GM12878 (cell line): ENCODE results near the gene ANKRD13D. TPM values are rescaled to one million over a fixed set of nuclear protein-coding genes. Genes with fewer than 3 reads are reported as not detected.

Source experiments
- ATAC-seq: fragments of 200-7000 bp; cut with Tn5 transposase; 3 replicates; pipeline ENCODE4 v1.9.1; 2020; ENCODE audit warnings: mild to moderate bottlenecking, moderate library complexity
- BruUV-seq: library from RNA; stranded (reverse); fragments of 400-500 nt; replicated peaks from 2 replicates; lab custom pipeline; 2021; lab: Mats Ljungman, UMichigan
- CTCF ChIA-PET: fragments of 300-600 bp; sonication (Branson Sonifier 250); formaldehyde crosslinking; extraction: SDS; loops from one replicate; lab custom pipeline; 2021; ENCODE audit warnings: inconsistent platforms; lab: Yijun Ruan, JAX
- POLR2A ChIA-PET: fragments of 350-600 bp; formaldehyde crosslinking; extraction: SDS; loops from one replicate; lab custom pipeline; 2021; ENCODE audit warnings: inconsistent platforms; lab: Charles Lee
- RAD21 ChIA-PET: fragments of 300-600 bp; sonication (Branson Sonifier 250); formaldehyde crosslinking; loops from one replicate; lab custom pipeline; 2023; ENCODE audit warnings: antibody characterized with exemption; ENCODE audit not compliant: unreplicated experiment; lab: Charles Lee
- SMC1A ChIA-PET: fragments of 300-600 bp; sonication (Branson Sonifier 250); formaldehyde crosslinking; loops from one replicate; lab custom pipeline; 2023; ENCODE audit not compliant: unreplicated experiment, uncharacterized antibody; lab: Charles Lee
- DNase-seq: peaks from one replicate; pipeline ENCODE4 v3.0.0-alpha.2; 2011; ENCODE audit warnings: low read depth, low spot score
- FAIRE-seq: peaks from 3 replicates; lab custom pipeline; 2011; peaks lifted over from hg19 to GRCh38; lab: Jason Lieb, UNC
- H2AFZ ChIP-seq: 2 replicates; pipeline ENCODE4 v1.6.0; 2011; ENCODE audit warnings: low read depth, low read length, control low read depth; ENCODE audit not compliant: control insufficient read depth
- H3K27ac ChIP-seq: 2 replicates; pipeline ENCODE4 v1.5.1; 2011; ENCODE audit warnings: control low read depth; ENCODE audit not compliant: control insufficient read depth, insufficient read depth
- H3K27me3 ChIP-seq, 2 experiments: replicated peaks in 1 of 2; 2 replicates each; pipeline versions ENCODE4 v1.6.0 to v1.6.1; 2011; ENCODE audit warnings: low read length in 1 of 2; ENCODE audit not compliant: control insufficient read depth in 2 of 2, insufficient read depth in 2 of 2
- H3K36me3 ChIP-seq, 2 experiments: 2 replicates each; pipeline ENCODE4 v1.5.1; 2011; ENCODE audit warnings: low read length in 1 of 2; ENCODE audit not compliant: control insufficient read depth in 2 of 2, insufficient read depth in 2 of 2
- H3K4me1 ChIP-seq: 2 replicates; pipeline ENCODE4 v1.6.1; 2011; ENCODE audit warnings: mild to moderate bottlenecking, low read length, moderate library complexity, mixed read lengths; ENCODE audit not compliant: control insufficient read depth, insufficient read depth
- H3K4me2 ChIP-seq: 2 replicates; pipeline ENCODE4 v1.6.0; 2011; ENCODE audit warnings: control low read depth; ENCODE audit not compliant: control insufficient read depth, insufficient read depth
- H3K4me3 ChIP-seq: fragments of 200-600 bp; sonication (generic); 2 replicates; pipeline ENCODE4 v1.5.1; 2016
- H3K79me2 ChIP-seq: 2 replicates; pipeline ENCODE4 v1.6.0; 2011; ENCODE audit warnings: low read length; ENCODE audit not compliant: control insufficient read depth, insufficient read depth
- H3K9ac ChIP-seq: 2 replicates; pipeline ENCODE4 v1.8.0; 2011; ENCODE audit warnings: low read length, control low read depth, mixed read lengths; ENCODE audit not compliant: control insufficient read depth, insufficient read depth
- H3K9me3 ChIP-seq: replicated peaks from 3 replicates; pipeline ENCODE4 v1.5.1; 2011; ENCODE audit warnings: mild to moderate bottlenecking, low read length; ENCODE audit not compliant: control insufficient read depth, insufficient read depth
- H4K20me1 ChIP-seq: 2 replicates; pipeline ENCODE4 v1.6.0; 2011; ENCODE audit not compliant: control insufficient read depth, insufficient read depth
- BACH1 ChIP-seq: fragments of 450-650 bp; IDR thresholded peaks from 2 replicates; pipeline ENCODE4 v1.6.1; 2017; ENCODE audit warnings: mild to moderate bottlenecking, borderline replicate concordance
- BCLAF1 ChIP-seq: fragments of 450-650 bp; IDR thresholded peaks from 2 replicates; pipeline ENCODE4 v1.6.1; 2017; ENCODE audit warnings: antibody characterized with exemption, mild to moderate bottlenecking, moderate library complexity
- BMI1 ChIP-seq: fragments of 450-650 bp; IDR thresholded peaks from 2 replicates; pipeline ENCODE4 v1.6.1; 2016; ENCODE audit warnings: mild to moderate bottlenecking, moderate library complexity, borderline replicate concordance
- CHD1 ChIP-seq: IDR thresholded peaks from 2 replicates; pipeline ENCODE4 v1.6.1; 2012; ENCODE audit warnings: low read depth, low read length, improper control_type of control experiment
- EED ChIP-seq: sonication (generic); IDR thresholded peaks from 2 replicates; pipeline ENCODE4 v1.6.1; 2016; ENCODE audit warnings: antibody characterized with exemption, low read depth
- EP300 ChIP-seq, 2 experiments: fragments of 150-350 bp in 1 of 2; IDR thresholded peaks; 2 replicates each; pipeline ENCODE4 v1.6.1; 2011 to 2012; ENCODE audit warnings: low read depth in 2 of 2, low read length in 2 of 2, borderline replicate concordance in 1 of 2, improper control_type of control experiment in 1 of 2, inconsistent platforms in 1 of 2; ENCODE audit not compliant: control insufficient read depth in 1 of 2
- REST ChIP-seq: IDR thresholded peaks from 2 replicates; pipeline ENCODE4 v1.6.1; 2012; ENCODE audit warnings: mild to moderate bottlenecking, low read depth, low read length
- RUNX3 ChIP-seq: IDR thresholded peaks from 2 replicates; pipeline ENCODE4 v1.6.1; 2012; ENCODE audit warnings: low read length, inconsistent platforms
- SP1 ChIP-seq: IDR thresholded peaks from one replicate; pipeline ENCODE4 v1.6.1; 2011; ENCODE audit warnings: low read depth, low read length
- STAT3 ChIP-seq: IDR thresholded peaks from 2 replicates; pipeline ENCODE4 v1.6.1; 2011; ENCODE audit warnings: low read depth, low read length, improper control_type of control experiment
- ZBTB40 ChIP-seq: fragments of 450-650 bp; IDR thresholded peaks from 2 replicates; pipeline ENCODE4 v1.6.1; 2016; ENCODE audit warnings: mild to moderate bottlenecking, moderate library complexity, borderline replicate concordance
- ZNF622 ChIP-seq: fragments of 450-650 bp; IDR thresholded peaks from 2 replicates; pipeline ENCODE4 v1.6.1; 2017; ENCODE audit warnings: mild to moderate bottlenecking, inconsistent platforms
- WGBS: methylation state at CpG from one replicate; pipeline ENCODE4 v1.1.6; 2016; ENCODE audit warnings: low lambda C conversion rate; ENCODE audit not compliant: insufficient replicate concordance, insufficient coverage; ENCODE audit errors: missing lambda C conversion rate; 5-methylcytosine and 5-hydroxymethylcytosine counted together
- in situ Hi-C: fragments of 300-500 bp; cut with MboI; formaldehyde crosslinking; loops from 9 replicates; pipeline ENCODE4 v1.14.3; 2018; ENCODE audit warnings: mixed read lengths
- intact Hi-C: fragments of 100-400 bp; cut with micrococcal nuclease; formaldehyde crosslinking; loops from one replicate; pipeline ENCODE4 v1.14.2; 2022; ENCODE audit not compliant: unreplicated experiment
- polyA plus RNA-seq, 11 experiments: library from polyadenylated mRNA; depleted of rRNA in 4 of 11; unstranded in 6 of 11; stranded (reverse) in 5 of 11; fragments of >200 nt; fragmentation: Nextera tagmentation in 4 of 11; fragmentation: Illumina TruSeq in 1 of 11; extraction: Ambion mirVana in 4 of 11; extraction: Trizol in 1 of 11; gene quantifications; 1 replicate in 1 of 11; 2 replicates in 10 of 11; pipeline versions ENCODE4 v1.2.1 to v1.2.3, GENCODE V29; 2011 to 2016; ENCODE audit warnings: inconsistent platforms in 2 of 11, missing spikeins in 2 of 11, low read depth in 1 of 11
- total RNA-seq, 4 experiments: library from RNA; depleted of rRNA in 3 of 4; stranded (reverse); fragments of >200 nt in 3 of 4; fragmentation: Illumina TruSeq in 1 of 4; extraction: Trizol in 1 of 4; gene quantifications; 2 replicates each; pipeline versions ENCODE4 v1.2.1 to v1.2.3, GENCODE V29; 2013 to 2021

Gene ANKRD13D
- total and polyA plus RNA-seq, 10 of the 15 experiments (the other 5 are each of a cell fraction or from before 2014, with no cell fraction given): 2.0 to 56.2 (median 21.4) TPM

GRCh38 chr11:67314218-67314617, 25.1 kb downstream of the ANKRD13D start:
- DNase-seq: no peak
- FAIRE-seq: no peak
- ChIA-PET SMC1A (interaction anchor here (0.8 kb wide), 1 partner anchor 21 kb away, joined by 3 read pairs; no protein-coding TSS in a partner anchor), RAD21 (interaction anchor here (1.2 to 7.8 kb wide), 4 partner anchors 30 to 233 kb away, joined by 4 to 75 read pairs (median 38); partner anchors contain the start of gene POLD4), POLR2A (interaction anchor here (1.4 kb wide), 1 partner anchor 9 kb away, joined by 3 read pairs; no protein-coding TSS in a partner anchor), CTCF (interaction anchor here (0.7 to 12.1 kb wide), 6 partner anchors 20 to 232 kb away, joined by 3 to 151 read pairs (median 4); no protein-coding TSS in a partner anchor)
- Histone ChIP-seq H3K9me3 (no peaks in the 10 kb centered on the region), H3K27ac (no peak overlapping the region), H3K4me1 (peaks cover 3% of the 10 kb centered on the region), H2AFZ (no peak overlapping the region), H3K9ac (no peak overlapping the region), H3K36me3 (no peaks in the 10 kb centered on the region), H3K79me2 (no peaks in the 10 kb centered on the region), H4K20me1 (no peaks in the 10 kb centered on the region), H3K4me2 (no peak overlapping the region), H3K27me3 (no peaks in the 10 kb centered on the region), H3K4me3 (no peak overlapping the region)
- no TSS peak for BruUV-seq
- WGBS: 95% methylated on average over 2 of the region's 2 CpGs
- in situ Hi-C loops: no loop called here
- no peak for ATAC-seq
- intact Hi-C loops: no loop called here
- TF ChIP-seq ZNF622: no peak
- no peak for TF ChIP-seq ZBTB40
- no peak for TF ChIP-seq BMI1
- TF ChIP-seq SP1: no peak
- TF ChIP-seq BCLAF1: no peak
- no peak for TF ChIP-seq EED
- no peak for TF ChIP-seq RUNX3
- no peak for TF ChIP-seq REST
- no peak for TF ChIP-seq BACH1
- TF ChIP-seq EP300 (IDR thresholded peaks at IDR 0.05; ENCODE audit: borderline replicate concordance in 1 of 2, control insufficient read depth in 1 of 2, low read depth in 2 of 2, low read length in 2 of 2): no peak
- no peak for TF ChIP-seq STAT3
- no peak for TF ChIP-seq CHD1
